ENCODE results near the gene ABCG1. TPM values are rescaled to one million over a fixed set of nuclear protein-coding genes. Genes with fewer than 3 reads are reported as not detected.

The ABCG1 gene
- total RNA-seq, 1 donor from 2014 or later = not detected

- TF ChIP-seq, protein P1, sequence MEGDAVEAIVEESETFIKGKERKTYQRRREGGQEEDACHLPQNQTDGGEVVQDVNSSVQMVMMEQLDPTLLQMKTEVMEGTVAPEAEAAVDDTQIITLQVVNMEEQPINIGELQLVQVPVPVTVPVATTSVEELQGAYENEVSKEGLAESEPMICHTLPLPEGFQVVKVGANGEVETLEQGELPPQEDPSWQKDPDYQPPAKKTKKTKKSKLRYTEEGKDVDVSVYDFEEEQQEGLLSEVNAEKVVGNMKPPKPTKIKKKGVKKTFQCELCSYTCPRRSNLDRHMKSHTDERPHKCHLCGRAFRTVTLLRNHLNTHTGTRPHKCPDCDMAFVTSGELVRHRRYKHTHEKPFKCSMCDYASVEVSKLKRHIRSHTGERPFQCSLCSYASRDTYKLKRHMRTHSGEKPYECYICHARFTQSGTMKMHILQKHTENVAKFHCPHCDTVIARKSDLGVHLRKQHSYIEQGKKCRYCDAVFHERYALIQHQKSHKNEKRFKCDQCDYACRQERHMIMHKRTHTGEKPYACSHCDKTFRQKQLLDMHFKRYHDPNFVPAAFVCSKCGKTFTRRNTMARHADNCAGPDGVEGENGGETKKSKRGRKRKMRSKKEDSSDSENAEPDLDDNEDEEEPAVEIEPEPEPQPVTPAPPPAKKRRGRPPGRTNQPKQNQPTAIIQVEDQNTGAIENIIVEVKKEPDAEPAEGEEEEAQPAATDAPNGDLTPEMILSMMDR (conservative IDR thresholded peaks at IDR 0.05; ENCODE audit: low read depth, low read length) = no peak
- DNase-seq (ENCODE audit: low read depth) = no peak
- no peak overlapping the region for H3K4me3 ChIP-seq (ENCODE audit: low read depth, low read length)
Measured at GRCh38 chr21:42278451-42279149, 59.7 kb downstream of the ABCG1 start.

DNA sequence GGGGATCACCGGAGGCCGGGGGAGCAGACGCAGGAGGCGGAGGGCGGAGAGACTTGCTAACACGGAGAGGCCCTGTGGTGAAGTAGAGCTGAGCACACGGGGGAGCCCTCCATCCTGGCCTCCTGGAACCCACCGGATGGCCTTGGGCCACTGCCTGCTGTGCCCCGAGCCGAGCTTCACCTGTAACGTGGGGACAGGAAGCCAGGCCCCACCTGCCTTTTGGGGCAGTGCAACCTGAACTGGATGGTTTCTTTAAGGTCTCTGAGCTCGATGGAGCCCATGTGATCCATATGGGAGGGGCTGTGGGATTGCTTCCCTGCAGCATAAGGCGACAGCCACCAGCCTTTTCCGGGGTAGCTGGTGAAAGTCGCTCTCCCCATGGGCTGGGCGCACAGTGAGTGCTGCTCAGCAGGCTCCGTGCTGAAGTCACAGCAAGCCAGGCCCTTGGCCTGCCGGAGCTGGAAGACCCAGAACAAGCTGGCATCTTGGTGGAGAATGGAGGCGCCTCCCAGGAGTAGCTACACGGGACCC lies 60.5 kb downstream of the ABCG1 start:
- TF ChIP-seq, protein P1 (conservative IDR thresholded peaks at IDR 0.05; ENCODE audit: low read depth, low read length) = no peak
- DNase-seq (ENCODE audit: low read depth) = no peak

GRCh38 chr21:42279888-42280287 lies 60.9 kb downstream of the ABCG1 start:
- no peak overlapping the region for H3K4me3 ChIP-seq (ENCODE audit: low read depth, low read length)
- TF ChIP-seq, protein P1 (conservative IDR thresholded peaks at IDR 0.05; ENCODE audit: low read depth, low read length) = no peak
- no peak for DNase-seq (ENCODE audit: low read depth)

More for the DNA sequence above, 60.5 kb downstream of the ABCG1 start:
- no peak overlapping the region for H3K4me3 ChIP-seq (ENCODE audit: low read depth, low read length)

DNA sequence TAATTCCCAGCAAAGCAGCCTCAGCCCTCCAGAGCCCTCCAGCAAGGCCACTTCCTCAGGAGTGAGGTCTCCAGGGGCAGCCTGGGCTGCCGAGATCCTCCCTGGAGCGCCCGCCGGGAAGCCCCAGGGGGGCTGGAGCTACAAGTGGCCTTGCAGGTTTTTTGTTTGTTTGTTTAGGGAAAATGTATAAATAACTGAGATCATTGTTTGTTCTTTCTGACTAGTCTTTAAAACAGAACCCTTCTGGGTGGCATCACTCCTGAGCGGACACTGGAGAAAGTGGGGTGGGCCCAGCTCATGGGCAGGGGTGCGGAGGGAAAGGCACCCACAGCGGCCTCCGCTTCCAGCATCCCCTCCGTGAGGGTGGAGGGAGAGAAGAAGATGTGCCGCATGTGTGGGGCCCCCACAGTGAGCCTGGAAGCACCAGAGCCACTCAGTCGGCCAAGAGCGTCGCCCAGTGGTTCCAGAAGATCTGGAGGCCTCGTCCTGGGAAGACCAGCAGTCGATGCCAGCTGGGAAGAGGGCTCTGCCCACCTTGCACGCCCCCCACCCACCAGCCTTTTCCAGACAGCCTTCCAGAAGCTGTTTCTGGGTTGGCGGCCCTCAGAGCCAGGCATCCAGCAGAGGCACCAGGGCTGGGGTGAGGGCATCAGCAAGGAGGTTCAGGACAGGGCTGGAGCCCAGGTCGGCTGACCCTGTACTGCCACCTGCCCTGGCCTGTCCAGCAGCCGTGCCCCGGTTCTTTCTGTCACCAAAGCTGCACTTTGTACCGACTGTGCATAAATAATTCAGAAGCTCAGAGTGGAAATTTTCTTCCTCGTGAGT lies 61.6 kb downstream of the ABCG1 start:
- H3K4me3 ChIP-seq (ENCODE audit: low read depth, low read length) = no peak overlapping the region
- no peak for DNase-seq (ENCODE audit: low read depth)
- TF ChIP-seq, protein P1 (conservative IDR thresholded peaks at IDR 0.05; ENCODE audit: low read depth, low read length) = no peak

GRCh38 chr21:42281181-42281680 lies 62.3 kb downstream of the ABCG1 start:
- no peak for DNase-seq (ENCODE audit: low read depth)
- TF ChIP-seq, protein P1 (conservative IDR thresholded peaks at IDR 0.05; ENCODE audit: low read depth, low read length) = no peak

DNA sequence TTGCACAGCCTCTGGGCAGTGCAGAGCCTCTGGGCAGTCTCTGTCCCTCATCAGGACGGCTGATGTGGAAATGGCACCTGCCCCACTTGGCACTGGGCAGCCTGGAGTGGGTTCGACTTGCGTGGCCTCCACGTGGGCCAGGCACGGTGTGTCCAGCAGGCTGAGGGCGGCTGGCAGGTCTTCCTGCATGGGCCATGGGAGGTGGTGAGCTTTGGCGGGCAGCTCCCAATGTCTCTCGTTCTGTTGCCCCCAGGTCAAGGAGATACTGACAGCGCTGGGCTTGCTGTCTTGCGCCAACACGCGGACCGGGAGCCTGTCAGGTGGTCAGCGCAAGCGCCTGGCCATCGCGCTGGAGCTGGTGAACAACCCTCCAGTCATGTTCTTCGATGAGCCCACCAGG lies 63.1 kb downstream of the ABCG1 start:
- no peak for DNase-seq (ENCODE audit: low read depth)
- no peak overlapping the region for H3K4me3 ChIP-seq (ENCODE audit: low read depth, low read length)
- TF ChIP-seq, protein P1 (conservative IDR thresholded peaks at IDR 0.05; ENCODE audit: low read depth, low read length) = no peak

More at GRCh38 chr21:42281181-42281680, 62.3 kb downstream of the ABCG1 start:
- no peak overlapping the region for H3K4me3 ChIP-seq (ENCODE audit: low read depth, low read length)

Measured in epithelial cell of proximal tubule (primary cell).